GM19023 (cell line): ENCODE results near the gene DLX2.

Source experiments
- ATAC-seq: cut with Tn5 transposase; IDR thresholded peaks from one replicate; pipeline ENCODE4 v1.9.1; 2021; ENCODE audit warnings: mild to moderate bottlenecking, moderate library complexity; ENCODE audit not compliant: unreplicated experiment

DLX2 gene

GRCh38 chr2:172056293-172056692 is 46.4 kb downstream of the DLX2 start:
- ATAC-seq: no peak

- ATAC-seq: no peak
These were observed 49.2 kb downstream of the DLX2 start for GRCh38 chr2:172053486-172053885.

- no peak for ATAC-seq
These were observed 50.4 kb downstream of the DLX2 start for GRCh38 chr2:172052000-172052983.

GRCh38 chr2:172050479-172051125 is 52.1 kb downstream of the DLX2 start:
- ATAC-seq: no peak

- no peak for ATAC-seq
These were observed 53.1 kb downstream of the DLX2 start for GRCh38 chr2:172049567-172050120.
